Measurements from ENCODE around the gene HMG20B.

- no peak for TF ChIP-seq CTCF (IDR thresholded peaks at IDR 0.05; ENCODE audit: control extremely low read depth in 1 of 3, insufficient read depth in 1 of 3, low read depth in 1 of 3, low read length in 3 of 3)
- TF ChIP-seq RAD21 (IDR thresholded peaks at IDR 0.05 in 1 of 2, conservative IDR thresholded peaks at IDR 0.05 in 1 of 2; ENCODE audit: low read depth in 2 of 2, low read length in 2 of 2): no peak
- TF ChIP-seq RXRA (IDR thresholded peaks at IDR 0.05; ENCODE audit: insufficient read depth, low read depth, low read length): no peak
- TF ChIP-seq SRF (IDR thresholded peaks at IDR 0.05; ENCODE audit: low read depth, low read length): no peak
- TF ChIP-seq RBBP5 (IDR thresholded peaks at IDR 0.05; ENCODE audit: borderline replicate concordance, low read depth, low read length): no peak
- TF ChIP-seq MAX (IDR thresholded peaks at IDR 0.05): no peak
- no peak for TF ChIP-seq NRF1 (IDR thresholded peaks at IDR 0.05; ENCODE audit: low read depth, low read length)
Observed at GRCh38 chr19:3573858-3574637, 1.3 kb downstream of the HMG20B start.
